ENCODE results near the gene UACA. TPM values are rescaled to one million over a fixed set of nuclear protein-coding genes. Genes with fewer than 3 reads are reported as not detected.
A peak's percentile ranks its signal among the peaks of the same experiment; 100 is the strongest.
"Not testable (repeated sequence)": the region's sequence is repeated elsewhere in the genome, so short reads cannot be mapped to it uniquely, and the experiment has no call there.

UACA gene
- polyA plus RNA-seq (ENCODE audit: insufficient read length in 4 of 4), result 100 to 1,000 TPM in 2 of 4 donors, 10 to 100 TPM in 2; 85.9 to 117 (median 101) TPM

DNA sequence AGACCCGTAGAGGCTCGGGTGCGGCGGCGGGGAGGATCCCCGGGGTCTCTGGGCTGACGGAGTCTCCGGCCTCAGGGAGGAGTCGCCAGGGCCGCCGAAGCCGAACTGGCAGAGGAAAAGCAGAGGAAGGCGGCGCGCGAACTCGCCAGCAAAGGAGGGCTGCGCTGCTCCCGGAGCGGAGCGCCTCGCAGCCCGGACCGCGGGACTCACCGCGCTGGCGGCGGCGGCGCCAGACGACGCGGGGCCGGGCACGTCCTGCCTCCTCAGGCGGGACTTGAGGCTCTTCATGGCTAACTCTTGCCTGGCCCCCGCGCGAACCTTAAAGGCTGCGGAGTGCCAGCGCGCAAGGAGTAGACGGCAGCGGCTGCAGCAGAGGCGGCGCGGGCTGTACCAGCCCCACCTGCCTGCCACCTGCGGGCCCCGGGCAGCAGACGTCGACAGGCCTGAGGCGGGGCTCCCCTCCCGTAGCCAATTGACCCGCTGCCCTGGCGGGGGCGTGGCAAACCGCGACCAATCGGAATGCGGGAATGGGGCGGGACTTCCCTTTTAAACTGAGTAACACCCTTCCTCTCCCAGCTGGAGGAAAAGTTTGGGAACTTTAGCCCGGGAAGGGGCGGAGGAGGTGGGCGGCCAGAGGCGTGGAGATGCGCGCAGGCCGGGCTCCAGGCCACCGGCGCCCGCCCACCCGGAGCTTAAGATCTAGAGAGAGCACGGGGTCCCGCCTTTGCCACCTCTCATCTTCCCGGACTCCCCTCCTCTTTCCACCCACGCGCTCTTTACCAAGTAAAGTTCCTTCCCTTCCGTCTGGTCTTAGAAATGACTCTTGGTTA lies at the start of gene UACA:
UACA (minus strand) TSS at position 439 of the 830 bp plus-strand sequence; CDS start at position 288, 151 bp downstream.
- peak; percentile 92 to 98 (median 96) for DNase-seq (ENCODE audit: low read depth in 4 of 4, low spot score in 3 of 4)

DNA sequence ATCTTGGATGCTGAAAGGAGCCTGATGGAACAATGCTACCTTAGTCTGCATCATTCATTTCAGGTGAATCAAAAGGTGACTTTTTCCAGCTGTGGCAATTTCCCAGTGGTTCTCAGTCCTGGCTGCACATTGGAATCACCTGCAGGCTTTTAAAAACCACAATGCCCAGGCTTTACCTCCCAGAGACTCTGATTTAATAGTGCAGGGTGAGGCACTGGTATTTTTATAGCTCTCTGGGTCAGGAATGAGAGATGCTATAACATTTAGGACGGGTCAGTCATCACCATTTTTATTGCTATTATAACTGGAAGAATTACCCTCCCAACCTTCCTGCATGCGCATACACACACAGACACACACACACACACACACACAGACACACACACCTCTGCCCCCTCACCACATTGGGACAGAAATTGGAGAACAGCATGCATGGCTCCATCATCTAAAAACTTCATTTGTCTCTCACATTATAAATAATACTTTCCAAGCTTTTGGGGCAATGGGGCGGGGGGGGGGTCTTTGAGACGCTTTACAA lies 49.5 kb upstream of the UACA start:
- DNase-seq (ENCODE audit: low read depth in 4 of 4, low spot score in 3 of 4), result no peak

GRCh38 chr15:70810916-70811578 lies 47.7 kb upstream of the UACA start:
- no peak for DNase-seq (ENCODE audit: low read depth in 4 of 4, low spot score in 3 of 4)

DNA sequence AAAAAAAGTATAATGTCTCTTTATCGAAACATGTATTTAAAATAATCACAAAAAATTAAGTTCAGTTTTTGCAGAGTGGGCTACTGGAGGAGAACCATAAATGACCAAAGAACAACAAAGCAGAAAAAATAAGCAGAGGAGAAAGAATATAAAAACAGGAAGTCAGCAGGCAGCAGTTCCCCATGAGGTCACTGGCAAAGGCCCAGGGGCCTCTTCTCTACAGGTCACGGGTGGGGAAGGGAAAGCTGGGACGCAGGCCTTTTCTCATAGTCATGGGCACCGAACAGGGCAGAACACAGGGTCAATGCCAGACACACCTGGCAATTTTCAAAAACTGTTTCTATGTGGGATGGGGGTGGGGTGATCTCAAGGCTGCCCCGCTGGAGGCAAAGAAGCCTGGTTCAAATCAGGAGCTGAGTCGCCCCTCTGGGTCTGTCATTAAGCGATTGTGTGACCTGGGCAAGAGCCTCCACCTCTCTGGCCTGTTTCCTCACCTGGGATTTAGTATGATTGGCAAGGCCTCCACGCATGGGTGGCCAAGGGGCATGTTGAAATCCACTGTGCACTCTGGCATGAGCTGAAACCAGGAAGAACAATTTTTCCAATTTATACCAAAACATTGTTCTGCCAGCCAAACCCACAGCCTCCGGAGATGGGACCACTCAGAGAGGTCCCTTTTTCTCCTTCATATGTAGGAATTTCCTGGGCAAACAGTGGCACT lies 43.8 kb upstream of the UACA start:
- no peak for DNase-seq (ENCODE audit: low read depth in 4 of 4, low spot score in 3 of 4)

GRCh38 chr15:70804388-70804787 lies 41.0 kb upstream of the UACA start:
- DNase-seq (ENCODE audit: low read depth in 4 of 4, low spot score in 3 of 4), result not testable (repeated sequence)

GRCh38 chr15:70802629-70803028 lies 39.3 kb upstream of the UACA start:
- DNase-seq (ENCODE audit: low read depth in 4 of 4, low spot score in 3 of 4), result no peak

GRCh38 chr15:70801109-70801508 lies 37.8 kb upstream of the UACA start:
- DNase-seq (ENCODE audit: low read depth in 4 of 4, low spot score in 3 of 4), result no peak

DNA sequence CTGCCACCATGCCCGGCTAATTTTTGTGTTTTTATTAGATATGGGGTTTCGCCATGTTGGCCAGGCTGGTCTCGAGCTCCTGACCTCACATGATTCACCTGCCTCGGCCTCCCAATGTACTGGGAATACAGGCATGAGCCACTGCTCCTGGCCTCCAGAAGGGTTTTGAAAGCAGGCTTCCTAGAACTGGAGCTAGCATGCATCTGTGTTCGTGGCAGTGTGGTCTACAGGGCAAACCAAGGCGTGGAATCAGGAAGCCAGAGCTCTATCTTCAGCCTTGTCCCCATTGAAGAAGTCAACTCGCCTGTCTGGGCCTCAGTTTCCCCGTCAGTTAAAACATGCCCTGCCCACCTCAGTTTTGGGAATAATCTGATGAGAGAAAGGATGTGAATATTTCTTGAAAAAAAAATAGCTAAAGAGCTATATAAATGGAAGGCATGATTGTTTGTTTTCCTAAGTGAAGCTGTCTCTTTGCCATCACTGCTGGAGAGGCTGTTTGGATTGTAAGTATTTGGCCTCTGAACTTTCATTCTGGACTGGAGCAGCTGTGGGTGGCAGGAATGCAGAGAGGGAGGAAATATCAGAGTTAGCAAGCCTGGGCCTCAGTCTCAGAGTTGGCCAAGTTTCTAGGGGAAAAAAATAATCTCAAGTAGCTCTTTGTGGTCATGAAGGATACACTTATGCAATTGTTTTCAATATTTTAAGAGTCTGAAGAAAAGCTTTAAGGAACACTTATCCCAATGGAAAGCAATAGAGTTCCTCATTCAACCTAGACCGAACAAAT lies 36.5 kb upstream of the UACA start:
- peak in 1 of 4 donors; percentile 18 for DNase-seq (ENCODE audit: low read depth in 4 of 4, low spot score in 3 of 4)

DNA sequence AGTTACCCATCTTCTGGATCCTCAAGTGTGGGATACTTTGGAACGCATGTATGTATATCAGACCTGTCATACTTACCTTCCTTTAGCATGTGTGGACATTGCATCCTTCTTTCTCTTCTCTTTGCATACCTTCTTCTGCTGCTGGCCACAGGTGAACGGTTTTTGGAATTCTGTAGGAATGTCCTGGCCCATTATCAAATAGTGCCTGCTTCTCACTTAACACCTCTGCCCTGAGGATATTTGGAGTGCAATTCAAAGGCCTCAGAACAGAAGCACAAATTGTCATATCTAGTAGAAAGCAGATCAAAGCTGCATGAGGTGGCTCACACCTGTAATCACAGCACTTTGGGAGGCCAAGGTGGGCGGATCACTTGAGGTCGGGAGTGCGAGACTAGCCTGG lies 34.1 kb upstream of the UACA start:
- DNase-seq (ENCODE audit: low read depth in 4 of 4, low spot score in 3 of 4), result no peak

- no peak for DNase-seq (ENCODE audit: low read depth in 4 of 4, low spot score in 3 of 4)
These were observed 33.4 kb upstream of the UACA start for GRCh38 chr15:70796516-70797310.

GRCh38 chr15:70795311-70795665 lies 31.9 kb upstream of the UACA start:
- no peak for DNase-seq (ENCODE audit: low read depth in 4 of 4, low spot score in 3 of 4)

DNA sequence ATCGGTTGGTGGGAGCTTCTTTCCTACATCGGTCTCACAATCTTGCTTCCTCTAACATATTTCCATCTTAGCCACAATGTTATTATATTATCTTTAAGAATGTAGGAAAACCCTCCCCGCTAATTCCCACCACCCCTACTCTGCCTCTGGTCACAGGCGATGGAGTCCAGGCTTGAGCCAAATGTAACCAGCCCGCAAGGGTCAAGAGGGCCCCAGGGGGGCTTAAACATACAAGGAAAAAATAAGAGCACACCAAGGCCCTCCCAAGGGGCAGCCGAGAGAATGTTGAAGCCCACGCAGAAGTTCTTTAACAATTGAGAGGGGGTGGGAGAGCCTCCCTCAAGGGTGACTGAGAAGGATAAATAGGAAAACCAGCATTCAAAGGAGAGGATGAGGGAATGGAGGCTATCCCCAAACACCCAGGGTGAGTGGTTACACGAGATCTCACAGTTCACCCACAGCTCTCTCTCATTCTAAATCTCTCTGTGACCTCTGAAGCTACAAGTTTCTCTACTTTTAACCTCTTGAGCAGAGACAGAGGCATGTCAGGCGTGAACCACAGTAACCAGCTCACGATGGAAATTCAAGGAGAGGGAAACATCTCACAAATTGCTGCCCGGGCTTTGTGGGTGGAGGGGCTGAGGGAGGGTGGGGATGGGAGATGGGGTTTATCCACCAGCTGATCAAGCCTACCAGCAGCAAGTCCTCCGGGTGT lies 31.4 kb upstream of the UACA start:
- DNase-seq (ENCODE audit: low read depth in 4 of 4, low spot score in 3 of 4), result no peak

DNA sequence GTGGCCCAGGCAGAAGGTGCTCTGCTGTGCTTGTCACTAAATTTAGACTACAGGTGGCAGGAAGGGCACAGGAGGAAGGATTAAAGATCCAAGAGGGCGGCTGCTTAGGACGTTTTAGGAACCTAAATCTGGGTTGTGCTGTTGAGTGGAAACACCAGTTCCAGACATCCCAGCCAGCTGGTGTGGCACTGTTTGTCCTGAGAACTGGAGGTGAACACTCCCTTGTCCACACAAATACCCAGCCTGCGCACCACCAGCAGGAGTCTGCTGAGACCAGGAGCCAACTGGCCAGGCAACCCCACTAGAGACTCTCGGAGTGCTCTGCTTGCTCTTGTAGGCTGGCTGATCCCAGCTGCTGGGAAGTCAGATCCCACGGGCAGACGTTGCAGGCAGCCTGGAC lies 30.3 kb upstream of the UACA start:
- no peak for DNase-seq (ENCODE audit: low read depth in 4 of 4, low spot score in 3 of 4)

DNA sequence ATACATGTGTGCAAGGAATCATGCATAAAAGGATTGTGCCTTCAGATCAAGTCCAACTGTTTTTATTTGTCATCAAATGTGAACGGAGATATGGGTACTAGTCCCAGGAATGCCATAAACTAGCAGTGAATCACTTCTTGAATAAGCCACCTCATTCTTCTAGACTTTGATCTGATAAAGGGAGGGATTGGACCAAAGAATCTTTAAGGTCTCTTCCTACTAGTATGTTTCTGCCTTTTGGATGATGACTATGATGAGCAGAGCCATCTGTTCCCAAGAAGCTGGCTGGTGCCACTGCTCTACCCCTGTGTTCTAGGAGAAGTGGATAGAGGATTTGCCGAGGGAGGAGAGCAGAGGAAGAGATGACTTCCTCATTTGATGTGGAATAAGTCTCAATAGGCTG lies 28.8 kb upstream of the UACA start:
- DNase-seq (ENCODE audit: low read depth in 4 of 4, low spot score in 3 of 4), result no peak

DNA sequence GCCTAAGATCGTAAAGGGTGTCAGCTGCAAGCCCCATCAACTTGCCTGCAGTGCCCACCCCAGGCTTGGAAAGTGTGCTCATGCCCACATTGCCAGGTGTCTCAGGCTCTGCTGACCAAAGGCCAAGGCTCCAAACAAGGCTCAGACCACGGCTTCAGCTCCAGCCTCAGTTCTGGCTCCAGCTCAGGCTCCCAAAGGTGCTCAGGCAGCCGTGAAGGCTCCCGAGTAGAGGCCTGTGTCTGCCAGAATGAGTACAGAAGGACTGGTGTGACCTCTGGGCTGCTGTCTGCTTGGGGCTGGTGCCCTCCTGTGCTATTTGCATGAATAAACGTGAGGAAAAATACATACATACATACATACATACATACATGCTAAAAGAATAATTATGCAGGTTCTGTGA lies 27.9 kb upstream of the UACA start:
- no peak for DNase-seq (ENCODE audit: low read depth in 4 of 4, low spot score in 3 of 4)

- DNase-seq (ENCODE audit: low read depth in 4 of 4, low spot score in 3 of 4), result no peak
These were observed 25.9 kb upstream of the UACA start for GRCh38 chr15:70789213-70789612.

DNA sequence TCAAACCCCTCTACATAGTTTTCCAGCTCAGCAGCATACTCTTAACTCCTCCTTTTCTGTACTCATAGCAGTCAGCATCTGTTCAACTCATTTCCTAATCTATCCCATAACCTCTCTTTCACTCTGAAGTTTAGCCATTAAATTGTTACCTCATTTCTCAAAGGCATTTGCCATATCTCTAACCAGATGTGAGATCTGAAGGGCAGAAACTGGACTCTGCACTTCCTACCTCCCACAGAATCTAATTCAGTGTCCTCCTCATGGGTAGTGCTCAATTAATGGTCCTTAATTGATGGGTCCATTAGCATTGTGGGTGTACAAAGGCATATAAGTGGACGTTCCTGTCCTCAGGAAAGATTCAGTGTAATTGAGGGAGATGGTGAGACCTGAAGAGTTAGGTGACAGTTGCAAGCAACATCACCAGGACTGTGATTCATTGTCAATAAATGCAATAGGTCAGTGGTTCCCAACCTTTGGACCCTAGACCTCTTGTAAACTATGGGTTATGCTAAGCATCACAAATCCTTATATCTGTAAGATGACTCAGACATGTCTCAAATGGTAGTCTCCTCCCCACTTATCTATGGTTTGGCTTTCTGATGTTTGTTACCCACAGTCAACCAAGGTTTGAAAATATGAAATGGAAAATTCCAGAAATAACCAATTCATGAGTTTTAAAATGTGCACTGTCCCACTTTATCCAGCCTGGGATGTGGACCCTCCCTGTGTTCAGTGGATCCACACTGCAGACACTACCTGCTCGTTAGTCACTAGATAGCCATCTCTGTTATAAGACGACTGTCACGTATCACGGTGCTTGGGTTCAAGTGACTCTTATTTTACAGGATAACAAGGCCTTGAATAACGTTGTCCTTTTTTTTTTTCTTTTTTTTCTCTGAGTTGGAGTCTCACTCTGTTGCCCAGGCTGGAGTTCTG lies 25.0 kb upstream of the UACA start:
- DNase-seq (ENCODE audit: low read depth in 4 of 4, low spot score in 3 of 4), result no peak

DNA sequence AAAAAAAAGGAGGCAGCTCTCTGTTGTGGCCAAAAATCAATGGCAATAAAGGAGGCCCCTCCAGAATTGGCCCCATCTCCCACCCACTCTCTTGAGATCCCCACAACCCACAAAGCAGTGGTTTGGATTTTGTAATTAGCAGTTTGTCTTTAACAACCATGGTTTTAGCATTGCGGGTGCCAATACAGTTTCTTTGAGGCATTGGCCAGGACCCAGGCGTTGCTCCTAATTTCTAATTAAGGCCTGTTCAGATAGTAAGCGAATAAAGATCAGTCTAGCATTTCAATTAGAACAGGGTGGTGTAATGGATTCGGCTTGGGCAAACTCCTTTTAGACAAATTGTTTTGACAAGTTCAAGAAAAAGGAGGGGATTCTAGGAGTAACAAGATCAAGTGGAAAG lies 23.6 kb upstream of the UACA start:
- DNase-seq (ENCODE audit: low read depth in 4 of 4, low spot score in 3 of 4), result no peak
